Measurements from ENCODE around the gene TNFRSF4.
"Not testable (repeated sequence)": the region's sequence is repeated elsewhere in the genome, so short reads cannot be mapped to it uniquely, and the experiment has no call there.

DNA sequence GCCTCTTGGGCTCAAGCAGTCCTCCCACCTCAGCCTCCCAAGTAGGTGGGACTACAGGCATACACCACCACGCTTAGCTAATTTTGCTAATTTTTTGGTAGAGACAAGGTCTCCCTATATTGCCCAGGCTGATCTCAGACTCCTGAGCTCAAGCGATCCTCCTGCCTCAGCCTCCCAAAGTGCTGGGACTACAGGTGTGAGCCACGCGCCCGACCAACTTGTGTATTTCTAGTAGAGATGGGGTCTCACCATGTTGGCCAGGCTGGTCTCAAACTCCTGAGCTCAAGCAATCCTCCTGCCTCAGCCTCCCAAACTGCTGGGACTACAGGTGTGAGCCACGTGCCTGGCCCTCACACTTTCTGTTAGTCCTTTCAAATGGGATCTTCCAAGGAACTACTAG, 18.2 kb downstream of the TNFRSF4 start:
- TF ChIP-seq EZH2 (IDR thresholded peaks at IDR 0.05; ENCODE audit: low read depth, low read length, severe bottlenecking); ZNF274 (IDR thresholded peaks at IDR 0.05; ENCODE audit: borderline replicate concordance, extremely low read depth, low read length); CTCF (IDR thresholded peaks at IDR 0.05; ENCODE audit: control extremely low read depth in 1 of 3, insufficient read depth in 1 of 3, low read depth in 1 of 3, low read length in 3 of 3); CHD1 (IDR thresholded peaks at IDR 0.05; ENCODE audit: low read depth, low read length); GABPA (IDR thresholded peaks at IDR 0.05; ENCODE audit: borderline replicate concordance, insufficient read depth, low read length); MAX (IDR thresholded peaks at IDR 0.05); BRCA1 (IDR thresholded peaks at IDR 0.05; ENCODE audit: low read depth, low read length); SUZ12 (IDR thresholded peaks at IDR 0.05; ENCODE audit: low read length); POLR2AphosphoS5 (IDR thresholded peaks at IDR 0.05; ENCODE audit: low read depth, low read length); USF2 (IDR thresholded peaks at IDR 0.05; ENCODE audit: low read length); FOSL1 (IDR thresholded peaks at IDR 0.05; ENCODE audit: insufficient read depth, low read depth, low read length); SIN3A (conservative IDR thresholded peaks at IDR 0.05 in 1 of 2, IDR thresholded peaks at IDR 0.05 in 1 of 2; ENCODE audit: low read depth in 1 of 2, low read length in 2 of 2): not testable (repeated sequence)
